H9 (cell line): ENCODE results near the gene PRKCD. TPM values are rescaled to one million over a fixed set of nuclear protein-coding genes. Genes with fewer than 3 reads are reported as not detected.

Source experiments
- DNase-seq: peaks from one replicate; pipeline ENCODE4 v3.0.0-alpha.2; 2017
- H2AFZ ChIP-seq: one replicate; pipeline ENCODE4 v1.6.1; 2013; ENCODE audit warnings: mild to moderate bottlenecking, low read length, control low read depth, moderate library complexity
- H2AK5ac ChIP-seq: 2 replicates; pipeline ENCODE4 v1.6.1; 2013; ENCODE audit warnings: low read length, control low read depth, mixed read lengths; ENCODE audit not compliant: insufficient read length
- H2BK120ac ChIP-seq: one replicate; pipeline ENCODE4 v1.6.1; 2013; ENCODE audit warnings: low read depth, mild to moderate bottlenecking, low read length, control low read depth, inconsistent platforms; ENCODE audit not compliant: poor library complexity, severe bottlenecking
- H2BK12ac ChIP-seq: 2 replicates; pipeline ENCODE4 v1.6.1; 2013; ENCODE audit warnings: low read length, control low read depth, mixed read lengths, low read depth; ENCODE audit not compliant: insufficient read length
- H2BK15ac ChIP-seq: 2 replicates; pipeline ENCODE4 v1.6.1; 2013; ENCODE audit warnings: low read depth, low read length, control low read depth
- H2BK20ac ChIP-seq: one replicate; pipeline ENCODE4 v1.6.1; 2013; ENCODE audit warnings: low read depth, mild to moderate bottlenecking, low read length, control low read depth, inconsistent platforms; ENCODE audit not compliant: poor library complexity, severe bottlenecking
- H2BK5ac ChIP-seq: 2 replicates; pipeline ENCODE4 v1.6.1; 2013; ENCODE audit warnings: low read length, control low read depth, mixed read lengths; ENCODE audit not compliant: insufficient read length
- H3K14ac ChIP-seq: 2 replicates; pipeline ENCODE4 v1.6.1; 2013; ENCODE audit warnings: low read length, control low read depth; ENCODE audit not compliant: insufficient read depth
- H3K18ac ChIP-seq: 2 replicates; pipeline ENCODE4 v1.6.1; 2013; ENCODE audit warnings: low read depth, mild to moderate bottlenecking, mixed read lengths, low read length, control low read depth; ENCODE audit not compliant: insufficient read length
- H3K23ac ChIP-seq: 2 replicates; pipeline ENCODE4 v1.6.1; 2013; ENCODE audit warnings: low read length, control low read depth, mixed read lengths, low read depth; ENCODE audit not compliant: insufficient read length
- H3K23me2 ChIP-seq: 2 replicates; pipeline ENCODE4 v1.6.1; 2013; ENCODE audit warnings: low read depth, mild to moderate bottlenecking, mixed read lengths, low read length, control low read depth; ENCODE audit not compliant: insufficient read length, poor library complexity, severe bottlenecking
- H3K27ac ChIP-seq: 2 replicates; pipeline ENCODE4 v1.5.1; 2013; ENCODE audit warnings: low read length, control low read depth, mixed read lengths, low read depth; ENCODE audit not compliant: insufficient read length
- H3K27me3 ChIP-seq: 2 replicates; pipeline ENCODE4 v1.6.1; 2013; ENCODE audit warnings: low read length, control low read depth, inconsistent platforms; ENCODE audit not compliant: insufficient read depth
- H3K4ac ChIP-seq: 2 replicates; pipeline ENCODE4 v1.6.1; 2013; ENCODE audit warnings: low read depth, mild to moderate bottlenecking, control low read depth, inconsistent platforms, low read length, moderate library complexity
- H3K4me1 ChIP-seq: 2 replicates; pipeline ENCODE4 v1.6.1; 2013; ENCODE audit warnings: low read length, control low read depth, inconsistent platforms; ENCODE audit not compliant: insufficient read depth
- H3K4me2 ChIP-seq: 2 replicates; pipeline ENCODE4 v1.6.1; 2013; ENCODE audit warnings: low read length, control low read depth, mixed read lengths; ENCODE audit not compliant: insufficient read length, insufficient read depth
- H3K56ac ChIP-seq: 2 replicates; pipeline ENCODE4 v1.6.1; 2013; ENCODE audit warnings: low read depth, mild to moderate bottlenecking, mixed read lengths, low read length, control low read depth; ENCODE audit not compliant: insufficient read length
- H3K79me1 ChIP-seq: 2 replicates; pipeline ENCODE4 v1.6.1; 2013; ENCODE audit warnings: low read depth, mild to moderate bottlenecking, moderate library complexity, low read length, control low read depth, inconsistent platforms; ENCODE audit not compliant: insufficient read depth, poor library complexity, severe bottlenecking
- H3K79me2 ChIP-seq: 2 replicates; pipeline ENCODE4 v1.6.1; 2013; ENCODE audit warnings: low read length, control low read depth, inconsistent platforms; ENCODE audit not compliant: insufficient read depth
- H3K9ac ChIP-seq: 2 replicates; pipeline ENCODE4 v1.6.1; 2013; ENCODE audit warnings: low read length, control low read depth, mixed read lengths; ENCODE audit not compliant: insufficient read length; ENCODE audit errors: extremely low read depth
- H3K9me3 ChIP-seq: one replicate; pipeline ENCODE4 v1.6.1; 2013; ENCODE audit warnings: low read depth, low read length, inconsistent platforms; ENCODE audit not compliant: control insufficient read depth
- H3T11ph ChIP-seq: one replicate; pipeline ENCODE4 v1.6.1; 2013; ENCODE audit warnings: mild to moderate bottlenecking, low read length, control low read depth, inconsistent platforms
- H4K20me1 ChIP-seq: one replicate; pipeline ENCODE4 v1.6.1; 2013; ENCODE audit not compliant: control insufficient read depth, insufficient read length, insufficient read depth
- H4K5ac ChIP-seq: 2 replicates; pipeline ENCODE4 v1.6.1; 2013; ENCODE audit warnings: low read depth, mild to moderate bottlenecking, mixed read lengths, low read length, control low read depth; ENCODE audit not compliant: insufficient read length
- H4K8ac ChIP-seq: replicated peaks from 2 replicates; pipeline ENCODE4 v1.6.1; 2013; ENCODE audit warnings: low read length, control low read depth, mixed read lengths, low read depth; ENCODE audit not compliant: insufficient read length
- H4K91ac ChIP-seq: 2 replicates; pipeline ENCODE4 v1.6.1; 2013; ENCODE audit warnings: low read depth, mild to moderate bottlenecking, moderate library complexity, mixed read lengths, low read length, control low read depth; ENCODE audit not compliant: insufficient read length
- H3K27ac Mint-ChIP-seq, 3 experiments: 2 replicates in 2 of 3; 3 replicates in 1 of 3; pipeline ENCODE4 v1.8.0; 2020 to 2021; ENCODE audit warnings: mixed read lengths in 3 of 3, mild to moderate bottlenecking in 1 of 3, moderate library complexity in 1 of 3
- H3K27me3 Mint-ChIP-seq: 2 replicates; pipeline ENCODE4 v1.8.0; 2021; ENCODE audit warnings: low read depth, mild to moderate bottlenecking, moderate library complexity, mixed read lengths
- H3K36me3 Mint-ChIP-seq, 3 experiments: 2 replicates in 2 of 3; 3 replicates in 1 of 3; pipeline ENCODE4 v1.8.0; 2020 to 2021; ENCODE audit warnings: low read depth in 3 of 3, mixed read lengths in 3 of 3; ENCODE audit not compliant: insufficient read depth in 1 of 3
- H3K4me1 Mint-ChIP-seq, 2 experiments: 2 replicates each; pipeline ENCODE4 v1.8.0; 2020; ENCODE audit warnings: mixed read lengths in 2 of 2
- H3K4me3 Mint-ChIP-seq, 2 experiments: 2 replicates in 1 of 2; 3 replicates in 1 of 2; pipeline ENCODE4 v1.8.0; 2020 to 2021; ENCODE audit warnings: mild to moderate bottlenecking in 2 of 2, mixed read lengths in 2 of 2, moderate library complexity in 1 of 2
- H3K9me3 Mint-ChIP-seq, 2 experiments: 2 replicates in 1 of 2; 3 replicates in 1 of 2; pipeline ENCODE4 v1.8.0; 2020; ENCODE audit warnings: mild to moderate bottlenecking in 2 of 2, mixed read lengths in 2 of 2, moderate library complexity in 1 of 2
- WGBS: extraction: QIAGEN DNeasy Blood & Tissue Kit; methylation state at CpG from one replicate; pipeline ENCODE4 v1.1.7; 2013; ENCODE audit warnings: missing lambda C conversion rate, low lambda C conversion rate, mixed read lengths; ENCODE audit not compliant: insufficient read length; ENCODE audit errors: extremely low coverage; 5-methylcytosine and 5-hydroxymethylcytosine counted together
- total RNA-seq: library from RNA; stranded (reverse); gene quantifications from 2 replicates; pipeline ENCODE4 v1.2.1, GENCODE V29; 2021
- TF ChIP-seq, protein P1 (sequence below): fragments of 200-600 bp; sonication (generic); conservative IDR thresholded peaks from 3 replicates; pipeline ENCODE4 v1.8.0; 2021; ENCODE audit warnings: antibody characterized with exemption, mild to moderate bottlenecking

Gene PRKCD
- total RNA-seq, 1 experiment from 2014 or later, result 23.7 TPM

DNA sequence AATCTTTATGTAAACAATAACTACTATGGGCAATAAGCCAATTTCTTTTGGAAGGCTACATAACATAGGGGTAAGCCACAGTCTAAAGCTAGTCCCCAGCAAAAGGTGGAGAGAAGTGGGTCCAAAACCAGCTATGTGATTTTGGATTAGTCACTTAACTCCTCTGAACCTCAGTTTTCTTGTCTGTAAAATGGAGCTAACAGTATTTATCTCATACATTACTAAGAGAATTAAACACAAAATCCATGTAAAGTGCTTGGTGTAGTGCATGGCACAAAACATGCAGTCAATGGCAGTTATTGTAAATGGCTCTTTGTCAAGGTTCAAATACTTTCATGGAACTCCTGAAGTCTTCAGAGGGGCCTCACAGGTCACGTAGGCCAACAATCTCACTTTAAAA lies 44.1 kb upstream of the PRKCD start:
- Histone ChIP-seq H3T11ph (no peak overlapping the region), H3K27me3 (no peaks in the 10 kb centered on the region), H3K4me2 (no peak overlapping the region), H3K9me3 (no peaks in the 10 kb centered on the region), H2BK12ac (no peak overlapping the region), H3K4ac (no peak overlapping the region), H3K18ac (no peak overlapping the region), H2BK120ac (no peak overlapping the region), H3K23me2 (no peaks in the 10 kb centered on the region), H3K14ac (no peak overlapping the region), H2BK20ac (no peak overlapping the region), H2AK5ac (no peak overlapping the region), H3K79me2 (no peaks in the 10 kb centered on the region), H4K91ac (no peak overlapping the region), H2BK5ac (no peak overlapping the region), H4K5ac (no peak overlapping the region), H3K23ac (no peak overlapping the region), H3K9ac (no peak overlapping the region), H4K8ac (no peak overlapping the region), H4K20me1 (no peaks in the 10 kb centered on the region), H2BK15ac (no peak overlapping the region), H3K79me1 (no peaks in the 10 kb centered on the region), H3K56ac (no peak overlapping the region), H2AFZ (no peak overlapping the region), H3K27ac (no peak overlapping the region), H3K4me1 (no peaks in the 10 kb centered on the region)
- Mint-ChIP-seq H3K27me3 (no peaks in the 10 kb centered on the region), H3K4me1 (no peaks in the 10 kb centered on the region), H3K9me3 (no peaks in the 10 kb centered on the region), H3K27ac (no peak overlapping the region), H3K4me3 (no peak overlapping the region), H3K36me3 (peaks cover 12 to 43% (median 27%) of the 10 kb centered on the region in 3 experiments; a peak in 6 of 7 replicates)
- TF ChIP-seq, protein P1, sequence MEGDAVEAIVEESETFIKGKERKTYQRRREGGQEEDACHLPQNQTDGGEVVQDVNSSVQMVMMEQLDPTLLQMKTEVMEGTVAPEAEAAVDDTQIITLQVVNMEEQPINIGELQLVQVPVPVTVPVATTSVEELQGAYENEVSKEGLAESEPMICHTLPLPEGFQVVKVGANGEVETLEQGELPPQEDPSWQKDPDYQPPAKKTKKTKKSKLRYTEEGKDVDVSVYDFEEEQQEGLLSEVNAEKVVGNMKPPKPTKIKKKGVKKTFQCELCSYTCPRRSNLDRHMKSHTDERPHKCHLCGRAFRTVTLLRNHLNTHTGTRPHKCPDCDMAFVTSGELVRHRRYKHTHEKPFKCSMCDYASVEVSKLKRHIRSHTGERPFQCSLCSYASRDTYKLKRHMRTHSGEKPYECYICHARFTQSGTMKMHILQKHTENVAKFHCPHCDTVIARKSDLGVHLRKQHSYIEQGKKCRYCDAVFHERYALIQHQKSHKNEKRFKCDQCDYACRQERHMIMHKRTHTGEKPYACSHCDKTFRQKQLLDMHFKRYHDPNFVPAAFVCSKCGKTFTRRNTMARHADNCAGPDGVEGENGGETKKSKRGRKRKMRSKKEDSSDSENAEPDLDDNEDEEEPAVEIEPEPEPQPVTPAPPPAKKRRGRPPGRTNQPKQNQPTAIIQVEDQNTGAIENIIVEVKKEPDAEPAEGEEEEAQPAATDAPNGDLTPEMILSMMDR, result no peak
- no CpG with 5 or more reads among the region's 1 CpG for WGBS
- no peak for DNase-seq
